Mucosa of descending colon (tissue), 3 donors: ENCODE data around the gene TMOD2. TPM values are rescaled to one million over a fixed set of nuclear protein-coding genes. Genes with fewer than 3 reads are reported as not detected.

Experiments used
- ATAC-seq: fragments of 200-7000 bp; cut with Tn5 transposase; one replicate; pipeline ENCODE4 v1.9.1; 2020; ENCODE audit warnings: mild to moderate bottlenecking, moderate library complexity
- DNase-seq, 3 donors: peaks; one replicate each; pipeline ENCODE4 v3.0.0-alpha.2; 2020
- H3K36me3 ChIP-seq: fragments of 200-600 bp; one replicate; pipeline ENCODE4 v1.8.0; 2021; ENCODE audit warnings: low read depth, mild to moderate bottlenecking
- H3K4me1 ChIP-seq: fragments of 200-600 bp; one replicate; pipeline ENCODE4 v1.8.0; 2021; ENCODE audit warnings: low read depth, mild to moderate bottlenecking
- H3K4me3 ChIP-seq: fragments of 200-600 bp; one replicate; pipeline ENCODE4 v1.8.0; 2021; ENCODE audit warnings: mild to moderate bottlenecking
- H3K9me3 ChIP-seq: fragments of 200-600 bp; one replicate; pipeline ENCODE4 v1.8.0; 2021; ENCODE audit warnings: mild to moderate bottlenecking
- CTCF ChIP-seq: fragments of 200-600 bp; IDR thresholded peaks from one replicate; pipeline ENCODE4 v1.8.0; 2022; ENCODE audit warnings: antibody characterized with exemption, mild to moderate bottlenecking
- intact Hi-C, 2 donors: fragments of 100-400 bp; cut with DNase I in 1 of 2; cut with micrococcal nuclease in 1 of 2; formaldehyde crosslinking; loops; one replicate each; pipeline versions ENCODE4 v1.11.0 to v1.11.1; 2022; cut with DNase I, micrococcal nuclease
- total RNA-seq, 3 donors: library from RNA; stranded (reverse); fragmentation: NEBNext Ultra II Directional in 2 of 3; extraction: Animal tissue kit (Norgen Biotek cat#: 25700) in 2 of 3; gene quantifications; one replicate each; pipeline versions ENCODE4 v1.2.1 to v1.2.4, GENCODE V29; 2021 to 2023
- donor health status: DM: no; HTN: no; CAD: no; lungs with moderate emphysema.
- donor health status: DM: no; HTN: no; CAD: no.
- donor health status: DM: no; HTN: yes; CAD: no.

TMOD2 gene
- total RNA-seq, 3 donors from 2014 or later = 3.7 to 30.3 (median 6.3) TPM

- no peak for TF ChIP-seq CTCF
- no peak overlapping the region for H3K4me3 ChIP-seq
- DNase-seq (no peak), ATAC-seq (no peak)
- intact Hi-C loops = no loop called here
- no peaks in the 10 kb centered on the region for H3K36me3 ChIP-seq
- H3K9me3 ChIP-seq = no peaks in the 10 kb centered on the region
- peaks cover 19% of the 10 kb centered on the region for H3K4me1 ChIP-seq
Observed at GRCh38 chr15:51844747-51845426, 93.5 kb downstream of the TMOD2 start.

DNA sequence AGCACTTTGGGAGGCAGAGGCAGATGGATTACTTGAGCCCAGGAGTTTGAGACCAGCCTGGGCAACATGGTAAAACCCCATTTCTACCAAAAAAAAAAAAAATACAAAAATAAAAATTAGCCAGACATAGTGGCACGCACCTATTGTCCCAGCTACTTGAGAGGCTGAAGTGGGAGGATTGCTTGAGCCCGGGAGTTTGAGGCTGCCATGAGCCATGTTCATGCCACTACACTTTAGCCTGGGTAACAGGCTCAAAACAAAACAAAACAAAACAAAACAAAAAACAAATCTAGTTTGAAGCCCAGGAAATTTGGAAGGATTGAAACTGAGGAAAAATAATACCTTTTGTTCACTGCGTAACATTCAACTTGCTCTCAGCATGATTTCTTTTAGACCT is 94.7 kb downstream of the TMOD2 start:
- ATAC-seq (no peak), DNase-seq (no peak)
- H3K36me3 ChIP-seq = no peaks in the 10 kb centered on the region
- H3K4me3 ChIP-seq = no peak overlapping the region
- no peaks in the 10 kb centered on the region for H3K9me3 ChIP-seq
- peaks cover 19% of the 10 kb centered on the region for H3K4me1 ChIP-seq
- intact Hi-C loops = no loop called here
- no peak for TF ChIP-seq CTCF

DNA sequence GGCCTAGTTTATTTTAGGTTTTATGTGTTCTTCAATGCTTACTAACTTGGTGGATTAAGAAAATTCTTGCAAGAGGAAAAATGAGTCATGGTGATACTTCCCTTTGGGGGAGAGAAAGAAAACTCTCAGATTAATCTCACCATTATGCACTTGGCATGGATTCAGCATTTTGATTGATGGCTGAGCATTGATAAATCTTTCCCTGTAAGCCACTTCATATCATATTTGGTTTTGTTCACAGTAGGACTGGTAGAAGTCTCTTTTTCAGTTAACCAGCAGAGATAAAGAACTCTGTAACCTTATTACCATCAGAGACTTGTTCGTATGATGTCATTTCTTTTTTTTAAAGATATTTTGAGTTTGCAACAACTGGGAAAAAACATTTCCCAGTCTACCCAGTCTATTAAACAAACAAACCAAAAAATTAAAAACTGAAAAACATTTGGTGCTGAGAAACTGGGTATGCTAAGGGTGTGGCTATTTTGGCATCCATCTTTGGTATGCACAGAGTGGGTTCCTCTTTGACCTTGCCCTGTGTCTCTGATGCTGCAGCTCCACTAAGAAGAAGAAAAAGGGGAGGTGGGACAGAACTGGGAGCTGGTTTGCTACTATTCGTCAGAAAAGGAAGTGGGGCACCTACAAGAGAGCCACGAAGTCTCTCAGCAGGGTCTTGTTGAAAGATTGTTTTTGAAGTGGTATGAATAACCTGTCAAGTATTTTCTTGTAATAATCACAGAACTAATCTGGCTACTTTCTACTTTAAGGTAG is 95.2 kb downstream of the TMOD2 start:
- no peak for TF ChIP-seq CTCF
- intact Hi-C loops = no loop called here
- peaks cover 23% of the 10 kb centered on the region for H3K4me1 ChIP-seq

DNA sequence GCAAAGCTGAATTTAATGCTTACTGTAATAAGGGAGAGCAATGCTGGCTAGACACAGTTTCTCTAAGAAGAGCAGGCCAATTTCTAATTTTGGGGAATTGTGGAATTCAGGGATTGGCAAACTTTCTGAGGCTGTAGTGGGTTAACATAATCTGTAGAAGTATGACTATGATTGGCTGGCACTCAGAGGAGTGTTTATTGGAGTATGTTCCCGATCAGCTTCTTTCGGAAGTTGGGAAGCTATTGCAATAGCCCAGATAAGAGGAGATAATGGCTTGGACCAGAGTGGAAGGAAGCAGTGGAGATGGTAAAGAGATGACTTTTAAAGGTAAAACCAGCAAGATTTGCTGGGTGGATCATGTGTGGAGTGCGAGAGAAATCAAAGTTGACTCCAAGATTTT is 97.4 kb downstream of the TMOD2 start:
- intact Hi-C loops = no loop called here
- DNase-seq (no peak), ATAC-seq (no peak)
- no peak overlapping the region for H3K4me3 ChIP-seq
- peaks cover 6% of the 10 kb centered on the region for H3K4me1 ChIP-seq
- TF ChIP-seq CTCF = no peak
- no peaks in the 10 kb centered on the region for H3K9me3 ChIP-seq
- H3K36me3 ChIP-seq = no peaks in the 10 kb centered on the region

More for the DNA sequence above, 95.2 kb downstream of the TMOD2 start:
- Histone ChIP-seq H3K9me3 (no peaks in the 10 kb centered on the region), H3K36me3 (no peaks in the 10 kb centered on the region), H3K4me3 (no peak overlapping the region)
- DNase-seq = no peak
- no peak for ATAC-seq

- Histone ChIP-seq H3K4me1 (peaks cover 5% of the 10 kb centered on the region), H3K36me3 (no peaks in the 10 kb centered on the region), H3K4me3 (no peak overlapping the region), H3K9me3 (no peaks in the 10 kb centered on the region)
- DNase-seq = no peak
- TF ChIP-seq CTCF = no peak
- no peak for ATAC-seq
- intact Hi-C loops = no loop called here
Observed at GRCh38 chr15:51849860-51850259, 98.5 kb downstream of the TMOD2 start.
